AG08395 (cell line): ENCODE measurements around the gene MYRF.
A peak's percentile ranks its signal among the peaks of the same experiment; 100 is the strongest.

Source experiments
- DNase-seq: peaks from one replicate; pipeline ENCODE4 v3.0.0; 2012; ENCODE audit warnings: mixed read lengths, low spot score

MYRF gene

DNA sequence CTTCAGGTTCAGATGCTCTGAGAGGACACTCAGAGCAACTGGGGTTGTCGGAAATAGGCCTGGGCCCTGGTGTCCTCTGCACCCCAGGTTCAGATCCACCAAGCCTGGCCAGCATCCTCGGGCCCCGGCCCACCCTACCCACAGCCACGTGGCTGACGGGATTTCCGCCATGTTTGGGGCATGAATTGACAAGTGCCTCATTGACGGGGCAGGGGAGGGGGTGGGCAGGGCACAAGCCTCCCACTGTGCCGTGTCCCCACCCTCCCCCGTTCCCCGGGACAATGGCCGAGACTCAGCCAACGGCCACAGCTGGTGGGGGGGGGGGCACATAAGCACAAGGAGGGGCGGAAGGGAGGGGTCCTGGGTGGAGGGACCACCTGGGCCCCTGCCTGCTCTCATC is 8.5 kb downstream of the MYRF start:
- DNase-seq, result no peak

- DNase-seq, result no peak
Observed at GRCh38 chr11:61761440-61762222, 9.2 kb downstream of the MYRF start.

DNA sequence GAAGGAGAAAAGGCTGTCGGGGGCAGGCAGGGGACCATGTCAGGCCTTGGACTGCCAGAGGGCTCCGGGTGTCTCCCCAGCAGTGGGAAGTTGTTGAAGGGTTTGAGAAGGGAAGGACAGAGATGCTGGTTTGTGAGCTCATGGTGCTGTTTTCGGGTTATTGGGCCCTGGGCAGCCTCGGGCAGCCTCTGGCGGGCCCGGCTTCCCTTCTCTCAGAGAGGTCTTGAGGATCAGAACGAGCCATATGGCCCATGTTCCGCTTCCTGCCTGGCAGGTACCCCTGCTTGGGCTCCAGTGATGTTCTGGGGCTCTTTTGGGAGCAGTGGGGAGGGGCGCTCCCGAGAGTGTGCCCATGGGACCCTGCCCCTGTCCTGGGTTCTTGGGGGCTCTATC is 9.8 kb downstream of the MYRF start:
- DNase-seq, result no peak

- no peak for DNase-seq
Observed at GRCh38 chr11:61762798-61763197, 10.4 kb downstream of the MYRF start.

DNA sequence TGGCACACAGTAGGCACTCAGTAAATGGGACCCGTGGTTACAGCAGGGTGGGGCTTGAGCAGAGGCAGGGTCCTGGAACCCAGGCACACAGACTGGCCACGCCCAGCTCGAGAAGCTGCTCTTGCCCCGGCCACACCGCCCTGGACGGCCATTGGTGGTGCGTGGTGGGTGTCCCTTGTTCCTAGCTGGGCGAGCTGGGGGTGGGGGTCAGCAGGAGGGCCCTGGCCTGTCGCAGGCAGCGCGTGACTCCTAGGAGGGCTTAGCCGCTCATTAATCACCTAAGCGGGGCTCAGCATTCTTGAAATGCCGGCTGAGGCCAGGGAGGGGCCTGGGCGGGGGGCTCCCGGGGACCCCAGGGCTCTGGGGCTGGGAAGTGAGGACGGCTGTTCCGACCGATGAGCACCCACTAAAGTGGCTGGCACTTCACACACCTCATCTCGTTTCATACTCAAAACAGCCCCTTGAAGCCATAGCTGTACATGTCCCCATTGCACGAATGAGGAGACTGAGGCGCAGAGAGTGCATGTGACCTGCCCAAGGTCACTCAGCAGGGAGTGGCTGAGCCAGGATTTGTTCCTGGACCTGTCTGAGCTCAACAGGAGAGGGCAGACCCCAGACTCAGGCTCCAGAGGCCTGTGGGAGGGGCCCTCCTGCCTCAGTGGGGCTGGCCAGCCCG is 11.6 kb downstream of the MYRF start:
- DNase-seq, result no peak

GRCh38 chr11:61764606-61765260 is 12.3 kb downstream of the MYRF start:
- no peak for DNase-seq

- DNase-seq, result no peak
Observed at GRCh38 chr11:61765550-61766253, 13.3 kb downstream of the MYRF start.

DNA sequence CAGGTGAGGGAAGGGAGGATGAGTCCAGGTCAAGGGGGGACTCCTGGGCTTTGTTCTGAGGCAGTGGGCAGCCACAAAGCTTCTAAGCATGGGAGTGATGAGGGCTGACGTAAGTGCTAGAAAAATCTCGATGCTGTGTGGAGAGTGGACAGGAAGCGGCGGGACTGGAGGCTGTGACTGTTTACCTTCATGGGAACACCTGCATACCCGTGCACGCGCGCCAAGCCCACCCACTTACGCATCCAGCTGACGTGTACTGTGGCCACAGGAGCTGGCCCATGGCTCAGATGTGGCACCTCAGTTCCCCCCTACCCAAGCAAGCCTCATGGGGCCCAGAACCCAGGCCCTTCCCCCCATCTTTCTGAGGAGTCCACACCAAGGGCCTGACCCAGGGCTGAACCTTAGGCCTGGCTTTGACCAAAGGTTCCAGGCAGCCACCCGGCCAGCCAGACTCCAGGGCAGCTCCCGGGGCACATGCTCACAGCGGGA is 14.0 kb downstream of the MYRF start:
- no peak for DNase-seq

DNA sequence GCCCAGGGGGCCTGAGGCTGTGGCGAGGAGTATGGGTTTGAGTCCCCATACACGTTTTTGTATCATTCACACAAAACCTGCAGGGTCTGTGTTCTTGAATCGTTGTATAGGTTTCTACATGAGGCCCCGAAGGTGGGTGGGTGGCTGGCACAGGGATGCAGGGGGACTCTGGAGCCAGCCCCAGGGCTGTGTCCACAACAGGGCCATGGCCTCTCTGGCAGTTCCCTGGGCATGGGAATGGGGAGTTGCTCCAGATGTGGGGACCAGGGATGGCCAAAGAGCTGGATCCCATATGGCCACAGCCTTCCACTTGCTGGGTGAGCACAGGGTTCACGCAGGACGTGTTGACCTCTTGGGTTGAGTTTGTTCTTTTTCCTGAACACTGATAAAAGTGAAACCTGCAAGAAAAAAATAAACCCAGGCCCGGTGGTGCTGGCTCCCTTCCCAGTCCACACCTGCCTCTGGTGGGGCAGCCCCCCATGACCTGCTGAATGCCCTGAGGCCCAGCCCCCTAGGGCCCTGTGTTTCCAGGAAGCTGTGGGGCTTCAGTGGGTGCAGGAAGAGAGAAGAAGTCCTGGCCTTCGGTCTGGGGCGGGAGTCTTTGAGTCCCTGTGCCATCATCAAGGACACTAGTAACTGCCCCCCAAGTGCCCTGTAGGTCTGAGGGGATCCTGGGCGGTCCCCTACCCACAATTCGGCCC is 16.1 kb downstream of the MYRF start:
- DNase-seq, result no peak

DNA sequence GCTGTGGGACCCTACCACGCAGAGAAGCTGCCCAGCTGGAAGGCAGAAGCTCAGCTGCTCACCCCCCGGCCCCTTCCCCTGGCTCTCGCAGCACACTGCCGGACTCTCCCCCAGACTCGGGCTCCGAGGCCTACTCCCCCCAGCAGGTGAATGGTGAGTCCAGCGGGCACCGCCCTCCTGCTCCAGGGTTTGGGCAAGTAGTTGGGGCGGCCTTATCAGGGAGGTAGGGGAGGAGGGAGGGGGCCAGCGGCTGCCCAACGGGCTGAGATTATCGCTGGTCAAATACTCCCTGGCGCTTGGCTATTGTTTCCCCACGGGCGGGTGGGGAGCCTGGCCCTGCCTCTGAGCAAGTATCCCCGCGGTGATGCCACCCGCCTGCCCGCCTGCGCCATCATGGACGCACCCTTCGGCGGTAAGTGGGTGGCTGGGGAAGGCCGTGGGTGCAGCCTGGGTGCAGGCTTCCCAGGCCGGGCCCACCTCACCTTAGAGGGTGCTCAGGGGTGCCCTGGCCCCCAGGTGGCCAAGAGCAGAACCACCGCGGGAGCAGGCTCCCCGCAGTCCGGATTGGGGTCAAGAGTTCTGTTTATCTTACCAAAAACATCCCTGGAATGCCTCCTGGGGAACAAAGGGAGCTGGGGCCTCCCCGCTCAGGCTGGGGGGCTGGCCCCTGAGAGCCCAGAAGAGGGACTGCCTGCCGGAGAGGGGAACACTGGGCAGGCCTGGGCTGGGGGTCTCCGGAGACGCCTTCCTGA is 16.9 kb downstream of the MYRF start:
- DNase-seq, result peak; percentile 17

DNA sequence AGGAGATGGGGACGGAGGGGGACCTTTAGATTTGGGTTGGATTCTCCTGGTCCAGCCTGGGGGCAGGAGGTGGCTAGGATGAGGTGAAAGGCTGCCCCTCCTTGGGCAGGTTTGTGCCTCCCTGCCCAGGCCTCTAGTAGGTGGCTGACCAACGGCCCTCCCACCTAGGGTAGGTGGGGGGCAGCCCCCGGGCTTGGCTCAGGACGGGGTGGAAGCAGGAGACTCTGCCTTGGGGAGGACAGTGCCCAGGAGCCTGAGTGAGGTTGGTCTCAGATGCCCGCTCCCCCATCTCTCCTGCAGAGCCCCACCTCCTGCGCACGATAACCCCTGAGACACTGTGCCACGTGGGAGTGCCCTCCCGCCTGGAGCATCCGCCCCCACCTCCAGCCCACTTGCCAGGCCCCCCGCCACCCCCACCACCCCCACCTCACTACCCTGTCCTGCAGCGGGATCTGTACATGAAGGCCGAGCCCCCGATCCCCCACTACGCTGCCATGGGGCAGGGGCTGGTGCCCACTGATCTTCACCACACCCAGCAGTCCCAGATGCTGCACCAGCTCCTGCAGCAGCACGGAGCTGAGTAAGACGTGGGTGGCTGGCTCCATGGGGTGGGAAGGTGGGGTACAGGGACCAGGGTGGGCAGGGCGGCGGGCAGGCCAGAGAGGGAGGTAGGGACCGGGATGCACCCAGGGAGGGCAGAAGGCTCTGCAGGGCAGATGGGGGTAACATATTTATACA is 17.7 kb downstream of the MYRF start:
- DNase-seq, result no peak

GRCh38 chr11:61771195-61771894 is 18.9 kb downstream of the MYRF start:
- no peak for DNase-seq

DNA sequence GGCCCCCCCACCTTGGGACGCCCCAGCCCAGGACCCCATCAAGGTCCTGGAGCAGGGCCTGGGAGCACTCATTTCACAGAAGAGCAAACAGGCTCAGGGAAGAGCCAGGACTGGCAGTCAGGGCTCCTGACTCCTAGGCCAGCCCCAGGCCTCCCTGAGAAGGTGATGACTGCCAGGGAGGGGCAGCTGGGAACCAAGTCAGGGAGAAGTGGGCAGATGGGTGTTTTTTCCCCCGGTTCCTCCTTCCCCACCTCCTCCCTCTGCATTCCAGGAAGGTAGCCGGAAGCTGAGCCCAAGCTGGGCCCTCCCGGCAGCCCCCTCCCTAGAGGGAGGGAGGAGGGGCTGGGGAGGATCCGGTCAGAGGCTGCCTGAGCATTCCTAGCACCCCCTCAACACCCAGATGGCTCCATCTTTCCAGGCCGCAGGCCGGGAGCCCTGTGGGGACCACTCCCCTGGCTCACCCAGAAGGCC is 19.6 kb downstream of the MYRF start:
- DNase-seq, result no peak

DNA sequence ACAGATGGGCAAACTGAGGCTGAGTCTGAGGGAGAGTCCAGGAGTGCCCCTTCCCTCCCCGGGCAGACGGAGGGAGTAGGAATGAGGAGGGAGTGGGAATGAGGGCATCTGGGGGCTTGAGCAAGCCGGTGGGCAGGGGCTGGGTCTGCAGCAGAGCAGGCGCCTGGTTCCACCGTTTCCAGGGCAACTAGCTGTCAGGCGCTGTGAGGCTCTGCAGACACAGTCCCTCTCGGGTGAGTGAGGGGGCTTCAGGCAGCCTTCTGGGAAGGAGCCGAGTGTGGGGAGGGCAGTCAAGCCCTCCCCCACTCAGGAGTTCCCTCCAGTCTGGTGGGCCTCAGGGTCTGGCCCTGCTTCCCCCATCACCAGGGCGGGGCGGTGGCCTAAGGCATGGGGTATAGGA is 20.9 kb downstream of the MYRF start:
- no peak for DNase-seq

- no peak for DNase-seq
Observed at GRCh38 chr11:61773809-61774208, 21.4 kb downstream of the MYRF start.

DNA sequence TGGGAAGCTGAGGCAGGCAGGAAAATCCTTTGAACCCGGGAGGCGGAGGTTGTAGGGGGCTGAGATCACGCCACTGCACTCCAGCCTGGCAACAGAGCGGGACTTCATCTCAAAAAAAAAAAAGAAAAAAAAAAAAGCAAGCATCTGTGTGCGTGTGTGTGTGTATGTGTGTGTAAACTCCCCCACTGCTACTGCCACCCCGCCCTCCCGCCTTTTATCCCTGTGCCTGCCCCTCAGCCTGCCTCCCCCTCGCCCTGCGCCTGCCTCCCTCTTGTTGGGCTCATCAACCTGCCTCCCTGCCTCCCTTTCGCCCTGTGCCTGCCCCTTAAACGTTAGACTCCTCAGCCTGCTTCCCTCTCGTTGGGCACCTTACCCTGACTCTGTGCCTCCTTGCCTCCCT is 22.0 kb downstream of the MYRF start:
- DNase-seq, result no peak

- DNase-seq, result no peak
Observed at GRCh38 chr11:61775106-61775505, 22.7 kb downstream of the MYRF start.

- no peak for DNase-seq
Observed at GRCh38 chr11:61775606-61776554, 23.4 kb downstream of the MYRF start.
